Neural crest cell (in vitro differentiated cells): ENCODE measurements around the gene ZER1. TPM values are rescaled to one million over a fixed set of nuclear protein-coding genes. Genes with fewer than 3 reads are reported as not detected.
"Not testable (repeated sequence)": the region's sequence is repeated elsewhere in the genome, so short reads cannot be mapped to it uniquely, and the experiment has no call there.

ENCODE experiments used
- DNase-seq: peaks from one replicate; pipeline ENCODE4 v3.0.0; 2021; ENCODE audit warnings: low read depth, mixed read lengths, low spot score
- H3K27ac Mint-ChIP-seq: one replicate; pipeline ENCODE4 v1.8.0; 2021; ENCODE audit warnings: mild to moderate bottlenecking, mixed read lengths; ENCODE audit not compliant: unreplicated experiment
- H3K27me3 Mint-ChIP-seq: 2 replicates; pipeline ENCODE4 v1.8.0; 2021; ENCODE audit warnings: low read depth, mild to moderate bottlenecking, mixed read lengths
- H3K36me3 Mint-ChIP-seq: 2 replicates; pipeline ENCODE4 v1.8.0; 2021; ENCODE audit warnings: low read depth, mild to moderate bottlenecking, mixed read lengths
- H3K4me1 Mint-ChIP-seq: 2 replicates; pipeline ENCODE4 v1.8.0; 2021; ENCODE audit warnings: mixed read lengths
- H3K4me3 Mint-ChIP-seq: one replicate; pipeline ENCODE4 v1.8.0; 2021; ENCODE audit warnings: mild to moderate bottlenecking, mixed read lengths
- H3K9me3 Mint-ChIP-seq: 2 replicates; pipeline ENCODE4 v1.8.0; 2021; ENCODE audit warnings: mixed read lengths
- CTCF ChIP-seq: fragments of 200-600 bp; sonication (generic); conservative IDR thresholded peaks from 2 replicates; pipeline ENCODE4 v1.5.0; 2021; ENCODE audit warnings: antibody characterized with exemption, mild to moderate bottlenecking
- total RNA-seq: library from RNA; stranded (reverse); gene quantifications from 2 replicates; pipeline ENCODE4 v1.2.1, GENCODE V29; 2021

ZER1 gene
- total RNA-seq, 1 donor from 2014 or later, result 19.1 TPM

- peaks cover 15% of the 10 kb centered on the region for H3K4me1 Mint-ChIP-seq
- no peaks in the 10 kb centered on the region for H3K36me3 Mint-ChIP-seq
These were observed 15.2 kb upstream of the ZER1 start, which contains the start of gene TBC1D13 for GRCh38 chr9:128786681-128787601. TBC1D13 (plus strand) TSS chr9:128787253; CDS start chr9:128787354, 101 bp downstream.

DNA sequence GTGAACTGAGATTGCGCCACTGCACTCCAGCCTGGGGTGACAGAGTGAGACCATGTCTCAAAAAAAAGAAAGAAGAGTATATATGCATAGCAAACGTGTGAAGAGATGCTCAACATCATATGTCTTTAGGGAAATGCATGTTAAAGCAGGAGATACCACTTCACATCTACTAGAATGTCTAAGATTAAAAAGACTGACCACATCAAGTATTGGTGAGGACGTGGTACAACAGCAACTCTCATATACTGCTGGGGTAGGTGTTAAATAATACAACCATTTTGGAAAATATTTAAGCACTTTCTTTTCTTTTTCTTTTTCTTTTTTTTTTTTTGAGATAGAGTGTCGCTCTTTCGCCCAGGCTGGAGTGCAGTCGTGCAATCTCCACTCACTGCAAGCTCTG is 13.7 kb upstream of the ZER1 start:
- no peaks in the 10 kb centered on the region for H3K9me3 Mint-ChIP-seq
- peaks cover 15% of the 10 kb centered on the region for H3K4me1 Mint-ChIP-seq
- no peak for TF ChIP-seq CTCF
- H3K27me3 Mint-ChIP-seq, result no peaks in the 10 kb centered on the region
- H3K27ac Mint-ChIP-seq, result no peak overlapping the region
- no peak for DNase-seq
- peak overlapping the region; percentile 8 for H3K4me3 Mint-ChIP-seq
- H3K36me3 Mint-ChIP-seq, result peaks cover 4% of the 10 kb centered on the region

More at GRCh38 chr9:128786681-128787601, 15.2 kb upstream of the ZER1 start, which contains the start of gene TBC1D13:
- no peaks in the 10 kb centered on the region for H3K9me3 Mint-ChIP-seq
- no peaks in the 10 kb centered on the region for H3K27me3 Mint-ChIP-seq
- H3K4me3 Mint-ChIP-seq, result peak within 1 kb of the TSS; percentile 94
- TF ChIP-seq CTCF, result no peak
- DNase-seq, result peak; percentile 85
- peak within 1 kb of the TSS; percentile 96 for H3K27ac Mint-ChIP-seq

- Mint-ChIP-seq H3K4me1 (peaks cover 7% of the 10 kb centered on the region), H3K27ac (no peak overlapping the region), H3K9me3 (no peaks in the 10 kb centered on the region), H3K4me3 (peak overlapping the region; percentile 50), H3K36me3 (peaks cover 4% of the 10 kb centered on the region), H3K27me3 (no peaks in the 10 kb centered on the region)
- DNase-seq, result no peak
- no peak for TF ChIP-seq CTCF
These were observed 10.9 kb upstream of the ZER1 start for GRCh38 chr9:128782669-128783068.

- Mint-ChIP-seq H3K27ac (no peak overlapping the region), H3K27me3 (no peaks in the 10 kb centered on the region), H3K36me3 (peaks cover 4% of the 10 kb centered on the region), H3K9me3 (no peaks in the 10 kb centered on the region), H3K4me3 (no peak overlapping the region), H3K4me1 (no peaks in the 10 kb centered on the region)
- DNase-seq, result no peak
- no peak for TF ChIP-seq CTCF
These were observed 9.7 kb upstream of the ZER1 start for GRCh38 chr9:128781187-128782070.

- not testable (repeated sequence) for DNase-seq, H3K27ac Mint-ChIP-seq, H3K27me3 Mint-ChIP-seq, H3K9me3 Mint-ChIP-seq, H3K4me1 Mint-ChIP-seq, H3K4me3 Mint-ChIP-seq, H3K36me3 Mint-ChIP-seq
These were observed 8.4 kb upstream of the ZER1 start for GRCh38 chr9:128780093-128780492.
